Esophagus squamous epithelium (tissue), 4 donors: Measurements from ENCODE around the gene EFCAB13.

ENCODE experiments used
- POLR2A ChIP-seq, 4 donors: fragments of 450-650 bp; IDR thresholded peaks; one replicate each; pipeline ENCODE4 v1.6.1; 2017; ENCODE audit warnings: antibody characterized with exemption in 4 of 4, mild to moderate bottlenecking in 4 of 4, moderate library complexity in 3 of 4
- TF ChIP-seq, protein P1 (sequence below), 6 experiments: fragments of 450-650 bp in 4 of 6; fragments of 200-600 bp in 2 of 6; sonication (generic) in 2 of 6; IDR thresholded peaks; one replicate each; pipeline ENCODE4 v1.5.1; 2016 to 2019; ENCODE audit warnings: antibody characterized with exemption in 6 of 6, mild to moderate bottlenecking in 4 of 6, moderate library complexity in 4 of 6

DNA sequence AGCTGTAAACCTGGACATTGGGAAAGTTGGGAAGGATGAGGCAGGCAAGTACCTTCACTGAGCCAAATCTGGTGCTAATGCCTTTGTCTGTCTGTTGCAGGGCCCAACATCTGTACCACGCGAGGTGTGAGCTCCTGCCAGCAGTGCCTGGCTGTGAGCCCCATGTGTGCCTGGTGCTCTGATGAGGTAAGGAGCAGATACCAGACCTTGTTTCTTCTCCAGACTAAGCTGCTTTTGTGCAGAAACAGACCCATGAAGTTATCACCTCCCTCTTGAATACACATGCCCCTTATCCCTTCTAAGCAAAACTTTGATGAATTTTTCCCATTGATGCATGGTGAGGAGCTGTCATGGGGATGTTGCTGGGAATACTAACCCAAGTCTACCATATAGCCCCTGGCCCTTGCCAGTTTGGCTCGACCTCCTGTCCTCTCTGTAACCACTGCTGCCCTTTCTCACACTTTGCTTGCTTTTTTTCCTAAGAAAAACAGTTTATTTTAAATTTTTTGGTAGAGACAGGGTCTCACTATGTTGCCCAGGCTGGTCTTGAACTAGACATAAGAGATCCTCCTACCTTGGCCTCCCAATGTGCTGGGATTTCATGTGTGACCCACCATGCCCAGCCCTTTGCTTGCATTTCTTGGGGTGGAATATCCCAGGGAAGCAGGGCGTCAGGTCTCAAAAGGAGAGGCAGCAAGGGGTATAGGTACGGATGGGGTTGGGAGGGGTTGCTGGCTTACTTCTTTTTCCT is 49.3 kb upstream of the EFCAB13 start:
- TF ChIP-seq, protein P1, sequence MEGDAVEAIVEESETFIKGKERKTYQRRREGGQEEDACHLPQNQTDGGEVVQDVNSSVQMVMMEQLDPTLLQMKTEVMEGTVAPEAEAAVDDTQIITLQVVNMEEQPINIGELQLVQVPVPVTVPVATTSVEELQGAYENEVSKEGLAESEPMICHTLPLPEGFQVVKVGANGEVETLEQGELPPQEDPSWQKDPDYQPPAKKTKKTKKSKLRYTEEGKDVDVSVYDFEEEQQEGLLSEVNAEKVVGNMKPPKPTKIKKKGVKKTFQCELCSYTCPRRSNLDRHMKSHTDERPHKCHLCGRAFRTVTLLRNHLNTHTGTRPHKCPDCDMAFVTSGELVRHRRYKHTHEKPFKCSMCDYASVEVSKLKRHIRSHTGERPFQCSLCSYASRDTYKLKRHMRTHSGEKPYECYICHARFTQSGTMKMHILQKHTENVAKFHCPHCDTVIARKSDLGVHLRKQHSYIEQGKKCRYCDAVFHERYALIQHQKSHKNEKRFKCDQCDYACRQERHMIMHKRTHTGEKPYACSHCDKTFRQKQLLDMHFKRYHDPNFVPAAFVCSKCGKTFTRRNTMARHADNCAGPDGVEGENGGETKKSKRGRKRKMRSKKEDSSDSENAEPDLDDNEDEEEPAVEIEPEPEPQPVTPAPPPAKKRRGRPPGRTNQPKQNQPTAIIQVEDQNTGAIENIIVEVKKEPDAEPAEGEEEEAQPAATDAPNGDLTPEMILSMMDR (IDR thresholded peaks at IDR 0.05) = no peak
- no peak for TF ChIP-seq POLR2A (IDR thresholded peaks at IDR 0.05)
